Endodermal cell (in vitro differentiated cells): ENCODE results near the gene ST3GAL5. TPM values are rescaled to one million over a fixed set of nuclear protein-coding genes. Genes with fewer than 3 reads are reported as not detected.
"Not testable (repeated sequence)": the region's sequence is repeated elsewhere in the genome, so short reads cannot be mapped to it uniquely, and the experiment has no call there.

Experiments used
- DNase-seq: peaks from one replicate; pipeline ENCODE4 v3.0.0-alpha.2; 2017
- H3K27ac ChIP-seq: 2 replicates; pipeline ENCODE4 v1.5.1; 2013; ENCODE audit warnings: mild to moderate bottlenecking, low read depth, low read length, moderate library complexity
- H3K27me3 ChIP-seq: 2 replicates; pipeline ENCODE4 v1.6.1; 2013; ENCODE audit warnings: mild to moderate bottlenecking, low read length, moderate library complexity; ENCODE audit not compliant: insufficient read depth, control insufficient read depth, poor library complexity, severe bottlenecking
- H3K36me3 ChIP-seq: 2 replicates; pipeline ENCODE4 v1.7.0; 2013; ENCODE audit warnings: mild to moderate bottlenecking, low read length, moderate library complexity; ENCODE audit not compliant: control insufficient read depth, insufficient read depth
- H3K4me1 ChIP-seq: one replicate; pipeline ENCODE4 v1.7.0; 2013; ENCODE audit warnings: low read length; ENCODE audit not compliant: control insufficient read depth, insufficient read depth
- H3K4me3 ChIP-seq: 2 replicates; pipeline ENCODE4 v1.5.1; 2013; ENCODE audit warnings: mild to moderate bottlenecking, low read length, moderate library complexity
- H3K9ac ChIP-seq: 2 replicates; pipeline ENCODE4 v1.6.1; 2013; ENCODE audit warnings: mild to moderate bottlenecking, low read length, moderate library complexity; ENCODE audit not compliant: poor library complexity, severe bottlenecking; ENCODE audit errors: extremely low read depth
- H3K9me3 ChIP-seq: 2 replicates; pipeline ENCODE4 v1.6.1; 2013; ENCODE audit warnings: mild to moderate bottlenecking, low read length, moderate library complexity; ENCODE audit not compliant: control insufficient read depth
- H3K27ac Mint-ChIP-seq: 2 replicates; pipeline ENCODE4 v1.8.0; 2020; ENCODE audit warnings: mixed read lengths
- H3K27me3 Mint-ChIP-seq: 2 replicates; pipeline ENCODE4 v1.8.0; 2021; ENCODE audit warnings: mild to moderate bottlenecking, mixed read lengths; ENCODE audit not compliant: insufficient read depth
- H3K36me3 Mint-ChIP-seq: 2 replicates; pipeline ENCODE4 v1.8.0; 2020; ENCODE audit warnings: low read depth, mixed read lengths
- H3K4me1 Mint-ChIP-seq: 2 replicates; pipeline ENCODE4 v1.8.0; 2020; ENCODE audit warnings: mixed read lengths
- H3K4me3 Mint-ChIP-seq: 2 replicates; pipeline ENCODE4 v1.8.0; 2020; ENCODE audit warnings: mild to moderate bottlenecking, moderate library complexity, mixed read lengths
- H3K9me3 Mint-ChIP-seq: 2 replicates; pipeline ENCODE4 v1.8.0; 2020; ENCODE audit warnings: mild to moderate bottlenecking, mixed read lengths
- CTCF ChIP-seq: fragments of 200-600 bp; sonication (generic); conservative IDR thresholded peaks from 2 replicates; pipeline ENCODE4 v1.5.0; 2021; ENCODE audit warnings: antibody characterized with exemption, mild to moderate bottlenecking
- WGBS, 2 experiments: methylation state at CpG; one replicate each; pipeline versions ENCODE4 v1.1.5 to v1.1.7; 2013; ENCODE audit warnings: missing lambda C conversion rate in 2 of 2, mixed read lengths in 1 of 2; ENCODE audit not compliant: insufficient coverage in 1 of 2, insufficient read length in 1 of 2; 5-methylcytosine and 5-hydroxymethylcytosine counted together
- total RNA-seq, 2 donors: library from RNA; stranded (reverse); fragmentation: NEBNext Ultra II Directional in 1 of 2; extraction: Animal tissue kit (Norgen Biotek cat#: 25700) in 1 of 2; gene quantifications; 2 replicates in 1 of 2; 3 replicates in 1 of 2; pipeline ENCODE4 v1.2.1, GENCODE V29; 2021

The ST3GAL5 gene
- total RNA-seq, 2 donors from 2014 or later: 26.6 to 27.4 TPM

GRCh38 chr2:85933753-85934594 lies 45.2 kb upstream of the ST3GAL5 start:
- Mint-ChIP-seq H3K36me3 (no peaks in the 10 kb centered on the region), H3K27me3 (no peaks in the 10 kb centered on the region), H3K27ac (peak overlapping the region; percentile 69), H3K4me3 (no peak overlapping the region), H3K9me3 (no peaks in the 10 kb centered on the region), H3K4me1 (peaks cover 44% of the 10 kb centered on the region)
- Histone ChIP-seq H3K4me1 (peaks cover 15% of the 10 kb centered on the region), H3K9ac (no peak overlapping the region), H3K27me3 (no peaks in the 10 kb centered on the region), H3K27ac (no peak overlapping the region), H3K36me3 (no peaks in the 10 kb centered on the region), H3K4me3 (no peak overlapping the region), H3K9me3 (no peaks in the 10 kb centered on the region)
- WGBS, 2 experiments: 81% methylated on average over 5 to 6 of the region's 7 CpGs
- DNase-seq: no peak
- TF ChIP-seq CTCF: no peak

GRCh38 chr2:85931151-85931550 lies 42.4 kb upstream of the ST3GAL5 start:
- not testable (repeated sequence) for H3K4me1 ChIP-seq, H3K27me3 Mint-ChIP-seq, H3K4me3 Mint-ChIP-seq, H3K9me3 ChIP-seq, H3K27me3 ChIP-seq, H3K9me3 Mint-ChIP-seq, H3K36me3 Mint-ChIP-seq, H3K36me3 ChIP-seq, DNase-seq, H3K4me3 ChIP-seq, H3K9ac ChIP-seq, H3K27ac Mint-ChIP-seq, H3K27ac ChIP-seq
- H3K4me1 Mint-ChIP-seq: peaks cover 47% of the 10 kb centered on the region
- WGBS, 2 experiments: 80 to 97% methylated on average over 3 to 7 of the region's 7 CpGs

- 88 to 95% methylated on average over 4 of the region's 4 CpGs for WGBS, 2 experiments
- Histone ChIP-seq H3K27me3 (no peaks in the 10 kb centered on the region), H3K27ac (no peak overlapping the region), H3K9ac (no peak overlapping the region), H3K4me3 (no peak overlapping the region), H3K4me1 (peaks cover 9% of the 10 kb centered on the region), H3K36me3 (no peaks in the 10 kb centered on the region), H3K9me3 (no peaks in the 10 kb centered on the region)
- DNase-seq: no peak
- Mint-ChIP-seq H3K27ac (peak overlapping the region; percentile 65), H3K9me3 (no peaks in the 10 kb centered on the region), H3K4me3 (no peak overlapping the region), H3K36me3 (no peaks in the 10 kb centered on the region), H3K4me1 (peaks cover 40% of the 10 kb centered on the region), H3K27me3 (no peaks in the 10 kb centered on the region)
- no peak for TF ChIP-seq CTCF
Observed at GRCh38 chr2:85930129-85931124, 41.6 kb upstream of the ST3GAL5 start.
